Testis (tissue), 2 donors: Measurements from ENCODE around the gene GCH1.

Experiments
- CTCF ChIP-seq, 3 experiments: fragments of 450-650 bp in 2 of 3; fragments of 200-600 bp in 1 of 3; sonication (generic) in 1 of 3; IDR thresholded peaks; one replicate each; pipeline ENCODE4 v1.5.1; 2016 to 2019; ENCODE audit warnings: antibody characterized with exemption in 3 of 3, mild to moderate bottlenecking in 2 of 3, moderate library complexity in 1 of 3
- POLR2A ChIP-seq: fragments of 450-650 bp; IDR thresholded peaks from one replicate; pipeline ENCODE4 v1.6.1; 2017; ENCODE audit warnings: antibody characterized with exemption, mild to moderate bottlenecking, moderate library complexity

DNA sequence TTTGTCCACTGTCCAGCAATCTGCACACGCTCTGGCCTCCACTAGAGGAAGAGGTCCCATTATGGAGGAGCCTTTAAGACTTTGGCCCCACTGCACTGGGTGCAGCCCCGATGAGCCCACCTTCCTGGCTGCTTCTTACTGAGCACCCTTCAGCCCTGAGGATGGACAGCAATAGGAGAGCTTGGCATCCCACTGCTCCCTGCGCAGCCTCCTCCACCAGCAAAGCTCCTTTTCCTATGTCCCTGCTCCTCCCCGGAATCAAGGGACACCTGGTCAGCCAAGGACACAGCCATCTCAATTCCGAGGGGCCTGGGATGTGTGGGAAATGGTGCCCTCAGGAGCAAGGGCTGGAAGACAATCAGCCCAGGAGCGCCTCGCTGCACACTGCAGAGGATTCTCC lies 94.7 kb downstream of the GCH1 start:
- no peak for TF ChIP-seq CTCF (IDR thresholded peaks at IDR 0.05)
- no peak for TF ChIP-seq POLR2A
